HEK293 (cell line): ENCODE results near the gene MOGAT2.

Experiments used
- CTCF ChIA-PET: fragments of 350-600 bp; formaldehyde crosslinking; extraction: SDS; loops from one replicate; lab custom pipeline; 2021; ENCODE audit warnings: antibody characterized with exemption; lab: Yijun Ruan, JAX
- POLR2A ChIA-PET: fragments of 300-600 bp; formaldehyde crosslinking; extraction: SDS; loops from one replicate; lab custom pipeline; 2020; ENCODE audit warnings: antibody characterized with exemption, inconsistent platforms; lab: Yijun Ruan, JAX
- H3K27ac ChIP-seq: fragments of 200-500 bp; sonication (Bioruptor generic); 2 replicates; pipeline ENCODE4 v1.5.1; 2014; ENCODE audit warnings: low read depth, low read length, control low read depth, inconsistent platforms; ENCODE audit errors: extremely low read depth
- H3K36me3 ChIP-seq, 2 experiments: fragments of 200-500 bp in 1 of 2; sonication (Bioruptor generic) in 1 of 2; 1 replicate in 1 of 2; 2 replicates in 1 of 2; pipeline ENCODE4 v1.5.1; 2014 to 2017; ENCODE audit warnings: inconsistent platforms in 2 of 2, low read length in 2 of 2; ENCODE audit not compliant: control insufficient read depth in 2 of 2, insufficient read depth in 1 of 2
- H3K4me1 ChIP-seq: fragments of 200-500 bp; sonication (Bioruptor generic); 2 replicates; pipeline ENCODE4 v1.5.1; 2014; ENCODE audit warnings: mild to moderate bottlenecking, low read length, inconsistent platforms; ENCODE audit not compliant: control insufficient read depth, insufficient read depth
- H3K4me3 ChIP-seq: 2 replicates; pipeline ENCODE4 v1.5.1; 2011; ENCODE audit warnings: low read depth, mild to moderate bottlenecking, control low read depth, low read length, moderate library complexity
- H3K9me3 ChIP-seq: fragments of 200-500 bp; sonication (Bioruptor generic); 2 replicates; pipeline ENCODE4 v1.5.1; 2014; ENCODE audit warnings: low read depth, low read length, inconsistent platforms; ENCODE audit not compliant: control insufficient read depth, insufficient read depth
- HOXC10 ChIP-seq: sonication (generic); formaldehyde crosslinking; IDR thresholded peaks from 2 replicates; pipeline ENCODE4 v1.8.1; 2023; ENCODE audit warnings: mild to moderate bottlenecking, missing genetic modification reagents
- KLF8 ChIP-seq: fragments of 450-650 bp; formaldehyde crosslinking; IDR thresholded peaks from 2 replicates; pipeline ENCODE4 v1.5.1; 2016; ENCODE audit warnings: missing biosample characterization, missing genetic modification characterization
- MYNN ChIP-seq: fragments of 450-650 bp; formaldehyde crosslinking; IDR thresholded peaks from 2 replicates; pipeline ENCODE4 v1.5.1; 2016; ENCODE audit warnings: missing biosample characterization, missing genetic modification characterization, borderline replicate concordance
- OSR2 ChIP-seq: fragments of 450-650 bp; formaldehyde crosslinking; IDR thresholded peaks from 2 replicates; pipeline ENCODE4 v1.5.1; 2016; ENCODE audit warnings: missing biosample characterization, missing genetic modification characterization
- PBX3 ChIP-seq: sonication (generic); formaldehyde crosslinking; IDR thresholded peaks from 2 replicates; pipeline ENCODE4 v1.8.1; 2022; ENCODE audit warnings: mild to moderate bottlenecking, moderate library complexity, missing genetic modification reagents
- REPIN1 ChIP-seq: fragments of 450-650 bp; formaldehyde crosslinking; IDR thresholded peaks from 2 replicates; pipeline ENCODE4 v1.5.1; 2017; ENCODE audit warnings: missing biosample characterization, missing genetic modification characterization, low read depth
- SP3 ChIP-seq: fragments of 450-650 bp; formaldehyde crosslinking; IDR thresholded peaks from 2 replicates; pipeline ENCODE4 v1.5.1; 2016; ENCODE audit warnings: missing biosample characterization, missing genetic modification characterization
- ZBTB21 ChIP-seq: fragments of 450-650 bp; formaldehyde crosslinking; IDR thresholded peaks from 2 replicates; pipeline ENCODE4 v1.5.1; 2017; ENCODE audit warnings: missing biosample characterization, missing genetic modification characterization
- ZBTB7A ChIP-seq: fragments of 450-650 bp; formaldehyde crosslinking; IDR thresholded peaks from 2 replicates; pipeline ENCODE4 v1.5.1; 2016; ENCODE audit warnings: low read depth, missing biosample characterization, missing genetic modification characterization
- ZFP37 ChIP-seq: fragments of 450-650 bp; formaldehyde crosslinking; IDR thresholded peaks from 2 replicates; pipeline ENCODE4 v1.5.1; 2016; ENCODE audit warnings: missing biosample characterization, missing genetic modification characterization
- ZNF10 ChIP-seq: fragments of 450-650 bp; formaldehyde crosslinking; IDR thresholded peaks from 2 replicates; pipeline ENCODE4 v1.5.1; 2017; ENCODE audit warnings: missing biosample characterization, missing genetic modification characterization
- ZNF175 ChIP-seq: fragments of 450-650 bp; formaldehyde crosslinking; IDR thresholded peaks from 2 replicates; pipeline ENCODE4 v1.5.1; 2016; ENCODE audit warnings: missing biosample characterization, missing genetic modification characterization
- ZNF223 ChIP-seq: fragments of 450-650 bp; formaldehyde crosslinking; IDR thresholded peaks from 2 replicates; pipeline ENCODE4 v1.5.1; 2016; ENCODE audit warnings: missing biosample characterization, missing genetic modification characterization
- ZNF266 ChIP-seq: fragments of 450-650 bp; formaldehyde crosslinking; IDR thresholded peaks from 2 replicates; pipeline ENCODE4 v1.5.1; 2016; ENCODE audit warnings: missing biosample characterization, missing genetic modification characterization, low read depth
- ZNF292 ChIP-seq: fragments of 450-650 bp; formaldehyde crosslinking; IDR thresholded peaks from 2 replicates; pipeline ENCODE4 v1.5.1; 2016; ENCODE audit warnings: low read depth, missing biosample characterization, missing genetic modification characterization, borderline replicate concordance
- ZNF366 ChIP-seq: fragments of 450-650 bp; formaldehyde crosslinking; conservative IDR thresholded peaks from 2 replicates; pipeline ENCODE4 v1.5.1; 2016; ENCODE audit warnings: missing biosample characterization, missing genetic modification characterization
- ZNF558 ChIP-seq: fragments of 450-650 bp; formaldehyde crosslinking; IDR thresholded peaks from 2 replicates; pipeline ENCODE4 v1.5.1; 2016; ENCODE audit warnings: missing biosample characterization, missing genetic modification characterization
- ZNF654 ChIP-seq: fragments of 450-650 bp; formaldehyde crosslinking; IDR thresholded peaks from 2 replicates; pipeline ENCODE4 v1.5.1; 2016; ENCODE audit warnings: low read depth, missing biosample characterization, missing genetic modification characterization
- ZNF664 ChIP-seq: fragments of 450-650 bp; formaldehyde crosslinking; IDR thresholded peaks from 2 replicates; pipeline ENCODE4 v1.5.1; 2016; ENCODE audit warnings: missing biosample characterization, missing genetic modification characterization
- ZSCAN16 ChIP-seq: fragments of 450-650 bp; formaldehyde crosslinking; IDR thresholded peaks from 2 replicates; pipeline ENCODE4 v1.5.1; 2016; ENCODE audit warnings: missing biosample characterization, missing genetic modification characterization
- ZXDB ChIP-seq: fragments of 450-650 bp; formaldehyde crosslinking; IDR thresholded peaks from 2 replicates; pipeline ENCODE4 v1.5.1; 2016; ENCODE audit warnings: missing biosample characterization, missing genetic modification characterization

Gene MOGAT2

GRCh38 chr11:75776546-75776945, 58.9 kb downstream of the MOGAT2 start (continued):
- TF ChIP-seq ZBTB21 (no peak), ZNF292 (tag by site-specific recombination) (no peak), ZNF366 (tag by site-specific recombination) (no peak), PBX3 (CRISPR knock-in tag) (no peak)

DNA sequence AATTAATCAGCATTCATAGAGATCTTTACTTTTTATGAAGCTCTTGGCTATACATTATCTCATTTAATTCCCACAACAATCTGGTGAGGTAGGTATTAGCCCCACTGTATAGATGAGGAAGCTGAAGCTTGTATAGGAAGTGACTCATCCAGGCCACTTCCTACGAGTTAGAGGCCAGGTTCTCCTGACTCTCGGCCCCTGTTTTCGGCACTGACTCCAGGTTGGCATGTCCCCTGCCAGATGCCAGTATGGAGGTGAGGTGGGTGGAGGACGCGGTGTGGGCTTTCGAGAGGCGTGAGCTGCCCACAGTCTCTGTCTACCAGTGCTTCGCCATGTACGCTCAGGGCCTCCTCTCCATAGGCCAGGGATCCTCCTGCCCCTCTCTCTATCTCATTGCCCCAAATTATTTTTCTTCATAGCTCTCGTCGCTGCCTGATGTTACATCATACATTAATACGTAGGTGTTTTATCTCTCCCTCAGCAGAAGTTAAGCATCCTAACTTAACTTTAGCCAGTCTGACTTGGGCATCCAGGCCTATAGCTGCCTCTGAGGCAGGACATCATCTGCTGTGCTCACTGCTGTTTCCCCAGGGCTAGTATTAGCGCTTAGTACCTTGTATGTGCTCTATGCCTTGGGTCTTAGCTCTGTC, 59.9 kb downstream of the MOGAT2 start:
- POLR2A ChIA-PET, result no interaction called here
- no peaks in the 10 kb centered on the region for H3K9me3 ChIP-seq
- no peaks in the 10 kb centered on the region for H3K4me1 ChIP-seq
- CTCF ChIA-PET, result interaction anchor here (0.6 to 1.3 kb wide), 3 partner anchors 8 to 374 kb away, joined by 3 read pairs; no protein-coding TSS in a partner anchor
- H3K27ac ChIP-seq, result no peak overlapping the region
- H3K4me3 ChIP-seq, result no peak overlapping the region
- no peak for TF ChIP-seq ZXDB
- no peak for TF ChIP-seq ZNF223 (tag by site-specific recombination)
- TF ChIP-seq HOXC10 (CRISPR knock-in tag), result no peak
- TF ChIP-seq ZNF175 (tag by site-specific recombination), result no peak
- no peak for TF ChIP-seq ZNF664 (tag by site-specific recombination)
- no peak for TF ChIP-seq ZFP37 (tag by site-specific recombination)
- no peak for TF ChIP-seq KLF8 (tag by site-specific recombination)
- TF ChIP-seq ZBTB7A (tag by site-specific recombination), result no peak
- TF ChIP-seq ZNF266 (tag by site-specific recombination), result no peak
- no peak for TF ChIP-seq ZNF558 (tag by site-specific recombination)
- TF ChIP-seq OSR2 (tag by site-specific recombination), result no peak
- no peak for TF ChIP-seq ZSCAN16 (tag by site-specific recombination)
- TF ChIP-seq PBX3 (CRISPR knock-in tag), result no peak
- no peak for TF ChIP-seq SP3 (tag by site-specific recombination)
- TF ChIP-seq MYNN (tag by site-specific recombination), result no peak
- no peak for TF ChIP-seq ZNF654 (tag by site-specific recombination)
- no peak for TF ChIP-seq ZNF10
- H3K36me3 ChIP-seq, result no peaks in the 10 kb centered on the region

DNA sequence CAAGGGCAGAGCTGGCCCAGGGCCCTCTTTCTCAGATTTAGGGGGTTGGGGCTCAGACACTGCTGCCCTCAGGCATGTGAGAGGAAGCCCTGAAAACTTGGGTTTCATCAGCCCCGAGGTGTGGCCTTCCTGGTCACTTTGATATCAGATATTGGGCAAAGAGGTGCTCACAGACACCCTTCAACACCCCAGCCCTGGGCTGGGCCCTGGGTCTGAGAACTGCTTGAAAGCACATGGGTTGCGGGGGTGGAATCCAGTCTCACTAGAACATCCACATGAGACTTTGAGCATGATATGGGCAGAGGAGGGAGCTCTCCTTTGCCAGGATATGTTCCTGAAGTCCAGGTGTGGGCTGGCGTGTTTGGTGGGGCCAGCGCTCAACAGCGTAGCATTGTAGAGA, 61.3 kb downstream of the MOGAT2 start:
- ChIA-PET POLR2A (interaction anchor here (0.7 kb wide), 1 partner anchor 56 kb away, joined by 8 read pairs; no protein-coding TSS in a partner anchor), CTCF (no interaction called here)
- H3K4me1 ChIP-seq, result no peaks in the 10 kb centered on the region
- no peaks in the 10 kb centered on the region for H3K36me3 ChIP-seq
- H3K4me3 ChIP-seq, result no peak overlapping the region
- H3K27ac ChIP-seq, result no peak overlapping the region
- H3K9me3 ChIP-seq, result no peaks in the 10 kb centered on the region
- TF ChIP-seq REPIN1, result no peak
- TF ChIP-seq, all 188 proteins: peak for 0
